COLO668 (cell line): ENCODE measurements around the gene RASA1.

Experiments
- DNase-seq: peaks from one replicate; lab custom pipeline; 2025; ENCODE audit not compliant: unreplicated experiment; lab: John Stamatoyannopoulos, UW

Gene RASA1

DNA sequence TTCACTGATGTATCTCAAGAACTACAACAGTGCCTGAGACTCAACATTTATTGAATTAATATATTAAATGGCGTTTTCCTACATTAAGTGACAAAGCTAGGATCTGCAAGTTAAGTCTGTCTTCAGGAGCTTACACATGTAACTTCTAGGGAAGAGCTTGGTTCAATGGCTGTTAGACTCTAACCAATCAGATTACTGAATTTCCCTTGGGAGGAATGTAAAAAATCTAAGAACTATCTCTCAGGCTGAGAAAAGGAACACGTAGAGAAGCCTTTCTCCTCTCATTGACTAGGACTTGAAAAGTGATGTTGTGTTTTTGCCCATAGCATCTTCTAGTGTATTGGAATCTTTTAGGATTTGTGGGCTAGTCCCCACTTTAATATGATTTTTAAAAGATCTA lies 91.4 kb downstream of the RASA1 start:
- DNase-seq = no peak

DNA sequence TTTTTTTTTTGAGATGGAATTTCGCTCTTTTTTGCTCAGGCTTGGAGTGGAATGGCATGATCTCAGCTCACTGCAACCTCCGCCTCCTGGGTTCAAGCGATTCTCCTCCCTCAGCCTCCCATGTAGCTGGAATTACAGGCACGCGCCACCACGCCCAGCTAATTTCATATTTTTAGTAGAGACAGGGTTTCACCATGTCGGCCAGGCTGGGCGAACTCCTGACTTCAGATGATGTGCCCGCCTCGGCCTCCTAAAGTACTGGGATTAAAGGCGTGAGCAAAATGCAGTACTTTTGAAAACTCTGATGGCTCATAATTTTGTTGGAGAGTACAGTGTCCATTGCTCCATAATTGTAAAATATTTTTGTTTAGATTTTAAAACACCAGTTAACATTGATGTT lies 92.4 kb downstream of the RASA1 start:
- no peak for DNase-seq

DNA sequence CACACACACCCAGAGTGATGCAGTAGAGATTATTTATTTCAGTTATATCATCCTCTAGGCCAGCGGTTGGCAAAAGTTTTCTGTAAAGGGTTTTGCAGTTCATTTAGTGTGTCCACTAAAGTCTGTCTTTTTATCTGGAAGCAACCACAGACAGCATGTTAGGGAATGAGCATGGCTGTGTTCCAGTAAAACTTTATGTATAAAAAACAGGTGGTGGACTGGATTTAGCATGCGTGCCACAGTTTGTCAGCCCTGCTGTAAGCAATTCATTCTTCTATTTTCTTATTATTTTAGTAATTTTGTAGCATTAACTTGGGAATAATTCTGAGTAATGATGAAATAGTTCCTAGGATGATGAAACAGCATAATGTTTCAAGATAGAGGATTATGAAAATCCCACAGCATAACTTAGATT lies 93.4 kb downstream of the RASA1 start:
- DNase-seq = no peak

DNA sequence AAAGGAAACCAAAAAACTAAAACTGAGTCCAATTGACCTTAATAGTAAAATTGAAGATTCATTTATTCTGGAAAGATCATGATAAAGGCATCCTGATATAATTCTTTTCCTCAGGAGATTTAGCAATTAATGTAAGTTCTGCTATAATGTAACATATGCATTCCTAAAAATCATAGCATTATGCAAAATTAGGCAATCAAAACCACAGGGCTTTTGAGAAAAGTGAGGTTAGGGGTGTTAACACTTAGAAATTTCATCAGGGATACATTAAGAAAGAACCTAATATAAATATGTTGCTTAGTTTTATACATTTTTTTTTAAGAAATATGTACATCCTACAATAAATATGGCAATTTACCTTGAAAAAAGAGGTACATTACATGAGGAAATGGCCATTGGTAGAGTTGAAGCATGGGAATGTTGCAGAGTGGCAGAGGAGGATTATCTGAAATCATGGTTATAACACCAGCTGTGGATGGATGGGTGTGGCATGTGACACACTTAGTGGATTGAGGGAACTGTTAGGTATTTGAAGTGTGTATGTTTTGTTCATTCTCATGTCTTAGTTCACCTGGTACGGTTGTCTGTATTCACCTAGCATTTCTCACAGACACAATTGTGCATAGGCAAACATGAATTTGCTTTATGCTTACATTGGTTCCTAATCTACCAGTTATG lies 94.0 kb downstream of the RASA1 start:
- no peak for DNase-seq

DNA sequence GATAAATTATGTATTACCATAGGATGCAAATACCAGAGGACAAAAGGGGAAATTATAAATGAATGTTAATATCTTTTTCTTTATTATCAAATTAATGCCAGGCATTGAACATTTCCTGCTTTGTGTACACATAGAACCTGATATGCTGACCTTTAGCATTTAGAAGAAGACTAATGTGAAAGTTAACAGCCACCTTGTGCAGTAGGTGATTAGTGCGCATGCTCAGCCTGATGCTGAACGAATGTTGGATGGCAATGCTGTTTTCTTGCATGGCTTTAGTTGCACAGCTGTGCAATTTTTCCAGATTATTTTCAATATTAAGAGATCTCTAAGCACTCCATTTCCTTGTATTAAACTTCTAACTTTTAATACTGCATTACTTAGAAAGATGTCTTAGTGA lies 99.6 kb downstream of the RASA1 start:
- no peak for DNase-seq

DNA sequence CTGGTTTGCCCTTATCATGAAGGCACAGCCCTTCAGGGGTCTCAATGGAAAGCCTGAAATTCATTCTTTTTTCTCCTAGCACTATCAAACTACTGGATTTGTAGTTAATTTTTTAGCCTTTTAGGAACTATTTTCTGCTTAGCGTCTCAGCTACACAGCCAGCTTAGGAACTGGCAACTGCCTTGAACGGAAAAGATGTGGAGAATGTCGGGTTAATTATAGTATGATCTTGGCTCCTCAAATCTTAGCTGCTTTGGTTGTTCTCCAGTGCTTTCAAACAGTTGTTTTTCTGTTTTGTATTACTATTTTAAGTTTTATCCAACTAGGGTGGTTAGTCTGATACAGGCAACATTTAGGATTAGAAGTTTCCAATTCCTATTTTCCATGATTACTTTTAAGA lies 100.9 kb downstream of the RASA1 start:
- DNase-seq = no peak

DNA sequence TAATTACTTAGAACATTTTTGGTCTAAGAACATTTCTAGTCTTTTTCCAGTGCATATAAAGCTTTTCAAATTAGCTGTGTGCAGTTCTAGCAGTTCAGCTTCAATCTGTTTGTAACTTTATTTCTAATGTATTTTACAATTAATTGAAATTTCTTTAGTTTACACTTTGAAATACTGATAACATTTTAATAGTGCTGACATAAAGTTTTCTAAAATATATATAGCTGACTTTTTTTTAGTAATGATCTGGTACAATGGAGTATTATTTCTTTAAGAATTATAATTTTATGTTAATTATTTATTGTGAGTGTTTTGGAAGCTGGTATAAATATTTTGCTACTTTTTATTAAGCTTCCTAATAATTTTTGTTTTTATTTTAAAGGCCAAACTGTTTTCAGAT lies 101.7 kb downstream of the RASA1 start:
- DNase-seq = no peak

DNA sequence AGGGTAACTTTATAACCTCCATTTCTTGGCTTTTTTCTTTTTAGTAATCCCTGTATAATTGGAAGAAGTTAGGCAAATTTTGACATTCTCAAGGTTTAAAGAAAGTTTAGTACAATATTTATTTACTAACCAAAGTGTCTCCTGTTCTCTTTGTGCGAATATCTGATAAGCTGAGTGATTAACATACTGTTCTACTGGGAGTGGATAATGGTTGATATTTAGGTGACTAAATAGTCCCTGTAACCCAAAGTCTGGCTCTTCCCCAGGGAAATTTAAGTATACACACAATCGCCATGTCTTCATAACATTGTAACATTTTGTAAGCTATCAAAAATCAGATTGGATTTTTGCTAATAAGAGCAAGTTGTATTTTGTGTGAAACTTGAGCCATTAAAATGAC lies 105.0 kb downstream of the RASA1 start:
- no peak for DNase-seq

DNA sequence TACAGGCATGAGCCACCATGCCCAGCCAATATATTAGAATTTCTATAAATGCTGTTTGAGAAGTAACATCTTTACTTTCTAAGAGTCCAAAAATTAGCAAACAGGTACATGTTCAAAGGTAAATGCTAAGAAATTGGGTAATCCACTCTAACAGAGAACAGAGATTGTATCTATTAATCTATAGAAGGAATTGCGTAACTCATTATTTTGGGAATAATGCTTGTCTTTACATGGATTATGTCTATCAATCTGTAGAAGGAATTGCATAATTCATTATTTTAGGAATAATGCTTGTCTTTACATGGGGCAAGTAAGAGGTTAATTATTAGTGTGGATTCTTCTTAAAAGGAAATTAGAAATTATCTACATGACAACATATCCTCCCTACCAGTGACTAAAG lies 114.5 kb downstream of the RASA1 start:
- DNase-seq = no peak

DNA sequence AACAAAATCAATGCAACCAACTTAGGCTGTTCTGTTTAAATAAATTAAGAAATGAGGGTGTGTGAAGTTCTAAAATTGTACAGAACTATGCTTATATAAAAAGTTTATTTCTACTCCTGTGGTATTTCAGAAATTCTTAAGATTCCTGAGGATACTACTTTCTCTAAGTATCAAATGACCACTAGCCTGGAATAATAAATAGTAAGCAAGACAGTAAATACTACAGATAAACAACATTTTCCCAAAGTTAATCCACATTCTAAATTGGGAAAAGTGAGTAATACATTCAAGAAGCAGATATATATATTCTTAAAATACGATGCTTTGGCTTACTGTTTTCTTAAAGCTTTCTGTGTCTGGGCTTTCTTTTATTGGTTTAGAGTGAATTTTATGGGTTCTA lies 115.5 kb downstream of the RASA1 start:
- DNase-seq = no peak

DNA sequence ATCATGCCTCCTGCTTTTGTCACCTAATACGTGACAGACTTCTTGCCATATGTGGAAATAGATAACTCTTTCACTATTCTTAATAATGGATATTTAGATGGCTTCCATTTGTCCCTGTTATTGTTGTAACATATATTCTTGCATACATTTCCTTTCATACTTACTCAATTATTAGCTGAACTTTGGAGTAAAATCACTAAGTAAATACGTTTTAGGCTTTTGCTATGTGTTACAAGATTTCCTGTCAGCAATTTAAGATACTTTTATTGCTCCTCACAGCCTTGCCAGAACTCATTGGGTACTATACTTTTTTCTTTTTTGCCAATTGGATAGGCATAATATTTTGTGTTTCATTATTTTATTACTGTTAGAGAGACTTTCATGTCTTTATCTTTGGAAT lies 118.1 kb downstream of the RASA1 start:
- DNase-seq = no peak

DNA sequence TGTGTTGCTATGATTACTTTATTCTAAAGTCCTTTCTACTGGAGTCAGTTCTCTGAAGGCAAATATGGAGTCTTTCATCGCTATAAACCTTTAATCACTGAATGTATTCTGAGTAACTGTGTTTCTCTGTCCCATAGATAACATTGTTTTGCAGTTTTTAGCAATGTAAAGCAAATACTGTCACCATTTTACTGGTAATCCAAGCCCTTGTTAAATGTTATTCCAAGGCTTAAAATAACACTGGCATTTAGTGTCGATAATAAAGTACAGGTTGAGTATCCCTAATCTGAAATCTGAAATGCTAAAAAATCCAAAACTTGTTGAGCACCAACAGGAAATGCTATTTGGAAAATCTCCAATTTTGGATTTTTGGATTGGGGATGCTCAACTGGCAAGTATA lies 120.4 kb downstream of the RASA1 start:
- no peak for DNase-seq

DNA sequence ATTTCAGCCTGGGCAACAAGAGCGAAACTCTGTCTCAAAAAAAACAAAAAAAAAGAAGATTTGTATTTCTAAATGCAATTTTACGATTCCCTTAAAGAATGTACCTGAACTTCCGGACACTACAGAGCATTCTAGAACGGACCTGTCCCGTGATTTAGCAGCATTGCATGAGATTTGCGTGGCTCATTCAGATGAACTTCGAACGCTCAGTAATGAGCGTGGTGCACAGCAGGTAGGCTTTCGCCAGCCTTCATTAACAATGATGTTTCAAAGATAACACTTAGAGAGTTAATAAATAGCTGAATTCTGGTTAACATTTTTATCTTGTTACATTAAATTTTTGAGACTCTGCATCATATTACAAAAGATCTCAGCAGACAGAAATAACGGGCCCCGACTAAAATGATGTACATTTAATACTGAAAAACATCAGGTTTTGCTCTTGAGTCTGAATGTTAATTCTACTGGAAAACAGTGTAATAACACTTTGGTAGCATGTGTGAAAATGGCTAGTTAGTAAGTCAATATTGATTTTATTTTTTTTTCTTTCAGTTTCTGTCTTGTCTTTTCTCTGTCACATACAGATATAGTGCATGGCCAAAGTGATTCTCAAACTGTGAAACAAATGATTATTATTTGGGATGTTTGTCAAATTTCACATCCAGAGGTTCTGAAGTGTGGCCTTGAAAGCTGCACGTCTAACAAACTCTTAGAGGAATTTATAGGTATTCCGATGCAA lies 121.8 kb downstream of the RASA1 start:
- no peak for DNase-seq

DNA sequence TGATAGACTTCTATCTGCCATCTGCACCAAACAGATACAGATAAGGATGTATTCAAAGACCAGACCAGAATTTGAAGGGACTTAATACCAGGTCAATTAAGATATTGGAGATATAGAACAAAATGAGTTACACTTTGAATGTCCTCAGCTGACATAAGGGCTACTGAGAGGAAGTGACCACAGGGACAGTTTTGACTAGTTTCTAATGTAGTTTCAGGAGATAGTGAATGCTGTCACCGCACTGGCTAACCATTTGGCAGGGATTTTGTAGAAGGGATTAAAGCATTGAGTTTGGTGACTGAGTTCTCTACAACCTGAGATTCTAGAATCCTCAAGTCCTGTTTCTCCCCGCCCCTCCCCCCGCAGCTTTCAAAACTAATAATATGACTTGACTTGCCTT lies 122.4 kb downstream of the RASA1 start:
- no peak for DNase-seq

DNA sequence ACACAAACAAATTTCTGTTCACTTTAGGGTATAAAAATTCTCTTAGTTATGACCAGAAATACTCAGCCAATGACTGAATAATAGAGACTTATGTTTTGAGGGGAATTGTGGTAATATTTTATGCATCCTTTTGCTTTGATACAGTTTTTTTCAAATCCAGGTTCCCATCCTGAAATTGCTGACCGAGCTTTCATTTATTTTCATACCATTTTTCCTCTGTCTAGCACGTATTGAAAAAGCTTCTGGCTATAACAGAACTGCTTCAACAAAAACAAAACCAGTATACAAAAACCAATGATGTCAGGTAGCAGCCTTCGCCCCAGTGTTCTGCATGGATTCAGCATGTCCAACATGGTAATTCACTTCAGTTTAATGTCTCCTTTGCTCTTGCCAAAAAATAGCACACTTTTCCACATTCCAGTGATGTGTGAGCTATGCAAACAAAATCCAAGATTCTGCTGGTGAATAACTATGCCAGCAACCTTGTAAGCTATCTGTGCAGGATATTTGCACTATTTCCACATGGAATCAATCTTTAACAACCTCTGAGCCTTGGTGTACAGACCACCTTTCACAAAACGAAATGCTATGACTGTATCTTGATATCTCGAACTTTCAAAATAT lies 123.0 kb downstream of the RASA1 start:
- DNase-seq = no peak

DNA sequence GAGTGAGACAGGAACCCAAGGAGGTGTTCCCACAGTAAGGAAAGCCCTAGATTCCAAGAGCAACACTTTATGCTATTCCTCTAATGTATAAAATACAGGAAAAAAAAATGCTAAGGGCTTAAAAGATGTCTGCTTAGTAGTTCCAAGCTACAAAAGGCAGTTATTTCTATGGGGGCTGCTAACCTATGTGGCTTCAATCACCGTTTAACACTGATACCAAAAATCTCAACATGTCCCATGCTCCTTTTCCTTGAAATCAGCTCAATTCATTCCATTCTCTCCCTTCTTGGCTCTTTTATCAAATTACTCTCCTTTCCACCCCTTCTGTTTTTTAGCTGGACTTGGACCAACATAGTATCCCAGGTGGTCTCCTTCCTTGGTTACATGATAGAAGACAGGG lies 124.5 kb downstream of the RASA1 start:
- DNase-seq = no peak

DNA sequence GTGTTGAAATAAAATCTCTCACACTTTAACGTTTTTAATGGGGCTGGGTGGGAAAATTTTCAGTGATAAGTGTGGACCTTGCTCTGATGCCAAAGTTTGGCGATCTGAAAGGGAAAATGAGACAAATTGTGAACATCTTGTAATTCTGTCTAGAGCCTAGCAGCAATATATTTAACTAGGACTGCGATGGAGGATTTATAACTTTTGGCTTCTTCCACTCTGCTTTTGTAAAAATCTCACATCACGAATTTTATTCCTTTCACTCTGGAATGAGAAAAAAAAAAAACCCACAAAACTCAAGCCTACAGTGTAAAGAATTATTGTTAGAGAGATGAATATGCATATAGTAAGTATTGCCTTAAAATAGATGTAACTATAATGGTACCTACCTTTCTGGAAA lies 125.1 kb downstream of the RASA1 start:
- DNase-seq = no peak

DNA sequence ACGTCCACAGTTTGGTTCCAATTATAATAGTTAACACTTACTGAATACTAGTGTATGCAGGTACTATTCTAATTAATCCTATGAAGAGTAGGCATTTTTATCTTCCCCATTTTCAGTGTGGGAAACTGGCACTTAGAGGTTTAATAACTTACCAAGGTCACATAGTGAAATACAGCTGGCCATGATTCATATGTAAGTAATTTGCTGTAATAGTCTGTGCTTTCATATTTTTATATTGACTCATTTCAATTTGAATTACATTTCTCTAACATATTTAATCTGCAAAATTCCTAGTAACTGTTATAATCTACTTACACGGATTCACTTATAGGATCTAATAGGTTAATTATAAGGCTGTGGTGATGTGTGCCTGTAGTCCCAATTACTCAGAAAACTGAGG lies 125.6 kb downstream of the RASA1 start:
- DNase-seq = no peak

DNA sequence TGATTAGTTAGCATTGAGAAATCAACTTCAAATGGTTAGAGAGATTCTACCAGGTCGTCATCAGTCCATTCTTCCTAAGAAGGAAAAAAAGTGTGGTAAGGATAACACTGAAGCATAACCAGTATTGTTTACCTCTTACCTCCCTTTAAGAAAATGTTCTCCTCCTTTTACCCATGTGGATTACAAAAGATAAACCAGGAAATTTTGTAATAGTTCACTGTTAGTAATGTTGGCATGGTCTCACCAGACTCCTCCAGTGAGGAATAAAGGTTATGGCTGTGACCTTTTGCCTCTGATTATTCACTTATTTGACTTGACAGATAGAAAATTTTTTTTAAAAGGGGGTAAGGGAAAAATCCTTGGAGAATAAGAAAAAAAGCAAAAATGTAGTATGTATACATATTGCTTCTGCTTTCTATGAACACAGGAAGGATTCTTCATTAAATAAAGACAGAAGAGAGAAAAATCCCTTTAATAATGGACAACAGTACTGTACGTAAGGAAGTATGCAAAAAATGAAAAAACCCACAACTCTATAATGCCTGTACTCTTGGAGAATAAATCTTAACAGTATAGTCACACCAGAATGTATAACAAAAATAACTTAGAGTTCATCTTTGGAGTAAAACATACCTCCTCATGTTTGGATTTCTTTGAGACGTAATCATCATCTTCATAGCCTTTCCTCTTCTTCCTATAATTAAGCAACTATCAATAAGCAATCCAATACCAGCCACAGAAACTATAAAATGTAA lies 126.9 kb downstream of the RASA1 start:
- no peak for DNase-seq

DNA sequence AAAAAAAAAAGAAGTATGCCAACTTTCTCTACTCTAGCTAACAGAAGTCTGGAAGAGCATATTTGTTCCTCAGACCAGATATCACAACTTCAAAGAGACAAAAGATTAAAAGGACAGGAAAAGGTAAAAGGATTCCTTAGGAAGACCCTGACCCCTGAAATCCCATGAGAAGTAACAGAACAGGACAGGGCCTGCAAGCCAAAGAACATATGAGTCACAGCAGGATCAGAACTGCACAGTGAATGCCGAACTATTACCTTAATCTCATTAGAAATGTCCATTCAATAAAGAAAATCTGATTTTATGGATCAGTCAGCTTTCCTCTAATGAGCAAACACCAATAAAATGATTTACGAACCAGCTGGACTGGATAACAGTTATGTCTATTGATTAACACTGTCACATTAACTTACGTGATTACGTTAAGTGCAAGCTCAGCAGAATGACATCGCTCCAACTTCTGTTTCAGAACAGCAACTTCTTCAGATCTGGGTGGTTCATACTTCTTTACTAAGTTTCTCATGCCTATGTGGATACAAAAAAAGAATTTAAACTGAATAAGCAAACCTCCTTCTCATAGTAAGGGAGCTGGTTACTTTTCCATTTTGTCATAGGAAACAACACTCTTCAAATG lies 131.4 kb downstream of the RASA1 start:
- no peak for DNase-seq

DNA sequence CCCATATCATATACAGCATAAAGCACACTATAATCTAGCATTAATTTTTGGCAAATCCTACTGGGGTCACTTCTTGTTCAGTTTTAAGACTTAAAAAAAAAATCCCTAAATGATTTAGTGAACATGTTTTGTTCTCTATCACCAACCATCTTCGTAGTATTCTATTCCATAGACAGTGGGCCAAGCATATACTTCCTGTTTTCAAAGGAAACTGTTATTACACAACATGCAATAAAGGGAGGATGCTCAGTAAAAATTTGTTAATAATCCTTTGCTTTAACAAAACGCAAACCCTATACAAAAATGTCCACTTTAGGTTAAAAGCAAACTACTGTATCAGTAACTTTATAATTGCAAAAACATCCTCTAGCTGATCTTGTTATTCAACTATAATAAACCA lies 132.0 kb downstream of the RASA1 start:
- no peak for DNase-seq
